Measurements from ENCODE around the gene UBR4. TPM values are rescaled to one million over a fixed set of nuclear protein-coding genes. Genes with fewer than 3 reads are reported as not detected.

UBR4 gene
- total and polyA plus RNA-seq, 12 donors = 60.0 to 115 (median 90.6) TPM

DNA sequence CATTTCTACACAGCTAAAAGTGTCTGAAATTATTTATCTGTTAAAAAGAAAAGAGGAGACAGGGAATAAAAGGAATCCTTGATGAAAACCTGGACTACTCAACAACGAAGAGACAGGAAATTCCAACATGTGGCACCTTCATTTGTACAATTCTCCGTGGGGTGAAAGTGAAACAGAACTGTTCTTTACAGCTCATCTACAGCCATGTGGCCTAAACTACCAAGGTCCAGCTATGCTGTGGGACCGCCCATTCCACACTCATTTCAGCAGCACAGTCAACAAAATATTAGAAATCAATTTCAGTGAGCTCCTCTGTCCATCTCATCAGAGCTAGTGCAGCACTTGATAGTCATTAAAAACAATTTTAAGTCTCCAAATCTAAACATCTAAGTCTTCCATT lies 44.0 kb downstream of the UBR4 start:
- no peak overlapping the region for H3K4me3 ChIP-seq
- DNase-seq (no peak), ATAC-seq (no peak)
- peaks cover 0 to 21% (median 0%) of the 10 kb centered on the region in 9 donors for H3K4me1 ChIP-seq
- no peak for TF ChIP-seq CTCF (IDR thresholded peaks at IDR 0.05)
- H3K27me3 ChIP-seq = no peaks in the 10 kb centered on the region
- 62 to 75% methylated on average over 3 of the region's 3 CpGs for WGBS, 2 donors
- H3K27ac ChIP-seq = peak overlapping the region in 1 of 10 donors; percentile 24
- peaks cover 4 to 100% (median 94%) of the 10 kb centered on the region in 9 donors for H3K36me3 ChIP-seq
- intact Hi-C loops (cut with DNase I) = no loop called here
- no peaks in the 10 kb centered on the region for H3K9me3 ChIP-seq

DNA sequence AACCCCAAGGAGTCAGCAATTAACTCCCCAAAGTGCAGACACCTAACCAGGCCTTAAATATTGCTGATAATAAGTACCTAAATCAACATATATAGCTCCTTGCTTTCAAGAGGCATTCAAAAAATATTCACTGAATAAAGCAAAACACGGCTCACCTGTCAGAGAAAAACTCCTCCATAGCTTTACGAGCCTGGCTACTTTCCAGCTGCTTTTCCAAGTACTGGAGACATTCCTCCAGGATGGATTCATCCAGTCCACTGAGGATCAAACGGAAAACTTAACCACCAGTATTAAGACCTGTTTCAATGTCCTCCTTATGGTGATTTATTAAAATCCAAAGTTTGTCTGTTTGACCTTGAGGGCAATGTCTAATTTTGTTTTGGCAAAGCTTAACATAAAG lies 44.6 kb downstream of the UBR4 start:
- H3K4me3 ChIP-seq = no peak overlapping the region
- no peak for ATAC-seq
- no peak overlapping the region for H3K27ac ChIP-seq
- H3K4me1 ChIP-seq = peaks cover 0 to 21% (median 0%) of the 10 kb centered on the region in 9 donors
- no peaks in the 10 kb centered on the region for H3K9me3 ChIP-seq
- no peaks in the 10 kb centered on the region for H3K27me3 ChIP-seq
- H3K36me3 ChIP-seq = peaks cover 4 to 100% (median 94%) of the 10 kb centered on the region in 9 donors
- intact Hi-C loops (cut with DNase I) = no loop called here
- WGBS, 2 donors = 71 to 76% methylated on average over 3 of the region's 3 CpGs
- TF ChIP-seq CTCF (IDR thresholded peaks at IDR 0.05) = no peak
- no peak for DNase-seq

DNA sequence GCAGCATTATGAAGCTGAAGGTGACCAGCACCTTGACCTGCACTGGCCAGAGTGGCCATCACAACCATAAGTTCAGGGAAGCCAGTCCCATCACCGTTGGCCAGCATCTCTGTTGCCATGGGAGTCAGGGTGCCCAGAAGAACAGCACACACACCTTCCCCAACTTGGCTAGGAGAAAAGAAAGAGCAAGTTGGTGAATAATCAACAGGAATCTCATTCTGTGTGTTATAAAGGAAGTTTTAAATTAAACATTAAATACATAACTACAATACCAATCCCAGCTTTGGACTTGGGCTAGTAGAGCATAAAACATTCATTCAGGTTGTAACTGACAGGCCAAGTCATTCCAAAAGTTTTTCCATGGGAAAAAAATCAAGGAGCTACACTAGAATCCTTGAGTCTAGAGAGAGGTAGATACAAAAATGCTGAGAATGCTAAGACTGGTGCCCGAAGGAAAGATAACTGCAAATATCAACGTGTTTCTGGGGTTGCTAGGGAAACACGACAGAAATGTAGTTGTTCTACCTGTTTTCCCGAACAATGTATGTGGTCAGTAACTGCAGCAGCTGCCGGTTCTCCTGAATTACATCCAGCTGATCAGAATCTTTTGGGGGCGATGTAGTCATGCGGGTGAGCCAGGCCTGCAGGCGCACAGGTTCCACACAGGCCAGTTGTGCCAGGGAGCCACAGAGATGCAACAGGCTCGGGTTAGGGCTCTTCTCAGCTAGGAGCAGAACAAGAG lies 45.6 kb downstream of the UBR4 start:
- no peak for TF ChIP-seq CTCF (IDR thresholded peaks at IDR 0.05)
- peaks cover 4 to 100% (median 94%) of the 10 kb centered on the region in 9 donors for H3K36me3 ChIP-seq
- no peak for DNase-seq
- no peaks in the 10 kb centered on the region for H3K9me3 ChIP-seq
- ATAC-seq = no peak
- WGBS, 2 donors = 77 to 82% methylated on average over 10 of the region's 10 CpGs
- H3K4me1 ChIP-seq = peaks cover 0 to 21% (median 0%) of the 10 kb centered on the region in 9 donors
- H3K4me3 ChIP-seq = no peak overlapping the region
- H3K27me3 ChIP-seq = no peaks in the 10 kb centered on the region
- intact Hi-C loops (cut with DNase I) = no loop called here
- H3K27ac ChIP-seq = no peak overlapping the region

DNA sequence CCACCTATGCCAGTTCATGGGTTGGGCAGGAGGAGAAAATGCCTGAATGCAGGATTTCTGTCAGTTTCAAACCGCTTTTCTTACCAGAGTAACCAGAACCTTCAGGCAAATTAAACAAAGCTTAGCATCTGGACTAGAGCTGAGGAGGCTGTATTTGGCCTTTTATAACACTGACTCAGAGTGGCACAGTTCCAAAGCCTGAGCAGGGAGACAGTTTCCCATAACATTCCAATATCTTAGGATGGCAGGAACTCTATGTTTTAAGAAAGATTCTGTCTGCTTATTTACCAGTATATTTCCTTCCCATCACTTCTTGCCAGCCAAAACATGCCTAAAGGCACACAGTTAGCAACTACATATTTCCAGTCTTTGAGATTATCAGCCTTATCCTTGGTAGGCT lies 46.8 kb downstream of the UBR4 start:
- ATAC-seq = no peak
- H3K36me3 ChIP-seq = peaks cover 4 to 100% (median 99%) of the 10 kb centered on the region in 9 donors
- WGBS, 2 donors = 86% methylated on average over 1 of the region's 1 CpG
- no peaks in the 10 kb centered on the region for H3K27me3 ChIP-seq
- H3K4me3 ChIP-seq = no peak overlapping the region
- H3K27ac ChIP-seq = no peak overlapping the region
- no peak for DNase-seq
- intact Hi-C loops (cut with DNase I) = no loop called here
- TF ChIP-seq CTCF (IDR thresholded peaks at IDR 0.05) = no peak
- H3K4me1 ChIP-seq = peaks cover 0 to 21% (median 0%) of the 10 kb centered on the region in 9 donors
- H3K9me3 ChIP-seq = no peaks in the 10 kb centered on the region

Data from heart right ventricle (tissue), 16 donors.